Heart left ventricle (tissue), 13 donors: ENCODE data around the gene CALR3.

ENCODE experiments used
- CTCF ChIP-seq, 12 donors: fragments of 200-600 bp; sonication (generic) in 4 of 12; IDR thresholded peaks; one replicate each; pipeline versions ENCODE4 v1.5.0 to v1.8.0; 2018 to 2022; ENCODE audit warnings: antibody characterized with exemption in 12 of 12, mild to moderate bottlenecking in 5 of 12
- POLR2A ChIP-seq, 2 donors: fragments of 450-650 bp; IDR thresholded peaks; one replicate each; pipeline ENCODE4 v1.6.1; 2017; ENCODE audit warnings: antibody characterized with exemption in 2 of 2, mild to moderate bottlenecking in 2 of 2, moderate library complexity in 2 of 2
- donor health status: ischemic (EF 13 %, LVEDD 7.1; RV severe dilation, severe dysfunction).
- donor health status: DM: no; HTN: yes; CAD: no.
- donor health status: DM: no; HTN: no; CAD: no.
- donor health status: ischemic (EF 25% LVEDD 6.9; RV normal size, moderate dysfunction).
- donor health status: ischemic (EF 25% LVEDD 5.7; RV mildly dilated, moderate dysfunction).
- donor health status: ischemic (EF 35%, LVEDD 5.7; RV mildly dilated, moderate dysfunction).
- donor health status: nonischemic (EF 11% LVEDD 7.7; RV severe dilation, severe dysfunction).
- donor health status: DM: yes; HTN: yes; CAD: no.
- donor health status: PGD.
- donor health status: ischemic (EF 29% LVEDD 5.4; RV normal size, mild dysfunction).
- donor health status: nonischemic (EF 23%, LVEDD 6.1; RV moderate dilation, normal function).

- TF ChIP-seq CTCF (IDR thresholded peaks at IDR 0.05): no peak
- no peak for TF ChIP-seq POLR2A (IDR thresholded peaks at IDR 0.05)
Observed at GRCh38 chr19:16532440-16533234, 36.7 kb upstream of the CALR3 start.
